IMR-90 (cell line): ENCODE results near the gene CEP95. TPM values are rescaled to one million over a fixed set of nuclear protein-coding genes. Genes with fewer than 3 reads are reported as not detected.

Source experiments
- ATAC-seq: fragments of 200-7000 bp; cut with Tn5 transposase; 2 replicates; pipeline ENCODE4 v1.9.1; 2020; ENCODE audit warnings: low read depth, mild to moderate bottlenecking, moderate library complexity
- BruUV-seq: library from RNA; stranded (reverse); fragments of 400-500 nt; replicated peaks from 2 replicates; lab custom pipeline; 2021; lab: Mats Ljungman, UMichigan
- CTCF ChIA-PET: fragments of 300-600 bp; formaldehyde crosslinking; extraction: SDS; loops from one replicate; lab custom pipeline; 2021; ENCODE audit warnings: antibody characterized with exemption; lab: Yijun Ruan, JAX
- POLR2A ChIA-PET: fragments of 300-600 bp; sonication (Branson Sonifier 250); formaldehyde crosslinking; loops from one replicate; lab custom pipeline; 2022; ENCODE audit warnings: antibody characterized with exemption; ENCODE audit not compliant: unreplicated experiment; lab: Charles Lee
- DNase-seq: peaks from one replicate; pipeline ENCODE4 v3.0.0; 2013
- H2AFZ ChIP-seq: replicated peaks from 2 replicates; pipeline ENCODE3; 2013; ENCODE audit warnings: low read length, mild to moderate bottlenecking; ENCODE audit not compliant: poor library complexity
- H2AK5ac ChIP-seq: 2 replicates; pipeline ENCODE4 v1.6.1; 2013; ENCODE audit warnings: low read depth, low read length, inconsistent platforms
- H2AK9ac ChIP-seq: replicated peaks from 2 replicates; pipeline ENCODE3; 2013; ENCODE audit warnings: mild to moderate bottlenecking, low read depth, low read length, moderate library complexity; ENCODE audit not compliant: poor library complexity
- H2BK120ac ChIP-seq: 2 replicates; pipeline ENCODE4 v1.6.1; 2013; ENCODE audit warnings: low read depth, low read length, inconsistent platforms
- H2BK15ac ChIP-seq: 3 replicates; pipeline ENCODE4 v1.6.1; 2013; ENCODE audit warnings: low read depth, low read length, inconsistent platforms
- H2BK20ac ChIP-seq: 2 replicates; pipeline ENCODE4 v1.6.1; 2013; ENCODE audit warnings: low read depth, mild to moderate bottlenecking, inconsistent platforms, low read length, moderate library complexity
- H2BK5ac ChIP-seq: 2 replicates; pipeline ENCODE4 v1.6.1; 2013; ENCODE audit warnings: mild to moderate bottlenecking, low read depth, low read length, inconsistent platforms; ENCODE audit not compliant: poor library complexity, severe bottlenecking
- H3K14ac ChIP-seq: replicated peaks from 2 replicates; pipeline ENCODE4 v1.6.1; 2013; ENCODE audit warnings: low read depth, low read length, inconsistent platforms
- H3K18ac ChIP-seq: 2 replicates; pipeline ENCODE4 v1.6.1; 2013; ENCODE audit warnings: low read depth, low read length, control low read depth
- H3K23ac ChIP-seq: 2 replicates; pipeline ENCODE4 v1.6.1; 2013; ENCODE audit warnings: low read depth, low read length, inconsistent platforms
- H3K27ac ChIP-seq: 2 replicates; pipeline ENCODE4 v1.5.1; 2013; ENCODE audit warnings: mild to moderate bottlenecking, control low read depth, low read length; ENCODE audit not compliant: insufficient read depth
- H3K27me3 ChIP-seq: 2 replicates; pipeline ENCODE4 v1.6.1; 2013; ENCODE audit warnings: low read length; ENCODE audit not compliant: control insufficient read depth, insufficient read depth
- H3K36me3 ChIP-seq: 2 replicates; pipeline ENCODE4 v1.6.1; 2013; ENCODE audit warnings: low read length, mixed read lengths; ENCODE audit not compliant: control insufficient read depth, insufficient read depth
- H3K4ac ChIP-seq: 2 replicates; pipeline ENCODE4 v1.6.1; 2013; ENCODE audit warnings: low read depth, low read length, inconsistent platforms
- H3K4me1 ChIP-seq: 2 replicates; pipeline ENCODE4 v1.6.1; 2013; ENCODE audit warnings: low read length, mixed read lengths; ENCODE audit not compliant: control insufficient read depth, insufficient read depth
- H3K4me2 ChIP-seq: 2 replicates; pipeline ENCODE4 v1.6.1; 2013; ENCODE audit warnings: low read depth, mild to moderate bottlenecking, control low read depth, low read length, moderate library complexity
- H3K4me3 ChIP-seq: 2 replicates; pipeline ENCODE4 v1.5.1; 2013; ENCODE audit warnings: low read depth, mild to moderate bottlenecking, control low read depth, low read length, moderate library complexity; ENCODE audit not compliant: insufficient read depth
- H3K56ac ChIP-seq: 2 replicates; pipeline ENCODE4 v1.6.1; 2013; ENCODE audit warnings: low read length, inconsistent platforms; ENCODE audit not compliant: insufficient read depth; ENCODE audit errors: extremely low read depth
- H3K79me1 ChIP-seq, 2 experiments: 2 replicates each; pipeline ENCODE4 v1.6.1; 2013; ENCODE audit warnings: low read length in 2 of 2, inconsistent platforms in 1 of 2, low read depth in 1 of 2
- H3K9ac ChIP-seq: 2 replicates; pipeline ENCODE4 v1.6.1; 2013; ENCODE audit warnings: low read depth, low read length, control low read depth
- H3K9me1 ChIP-seq: 2 replicates; pipeline ENCODE4 v1.6.1; 2013; ENCODE audit warnings: low read length, inconsistent platforms; ENCODE audit not compliant: insufficient read depth
- H3K9me3 ChIP-seq: 2 replicates; pipeline ENCODE4 v1.6.1; 2013; ENCODE audit warnings: low read length; ENCODE audit not compliant: control insufficient read depth, insufficient read depth
- H4K20me1 ChIP-seq: 2 replicates; pipeline ENCODE4 v1.6.1; 2013; ENCODE audit warnings: low read length, inconsistent platforms; ENCODE audit not compliant: insufficient read depth
- H4K5ac ChIP-seq: 2 replicates; pipeline ENCODE4 v1.6.1; 2013; ENCODE audit warnings: mild to moderate bottlenecking, low read depth, low read length, control low read depth
- H4K8ac ChIP-seq, 2 experiments: 2 replicates each; pipeline ENCODE4 v1.6.1; 2013; ENCODE audit warnings: low read depth in 2 of 2, low read length in 2 of 2, control low read depth in 1 of 2, inconsistent platforms in 1 of 2
- H4K91ac ChIP-seq: 2 replicates; pipeline ENCODE4 v1.6.1; 2013; ENCODE audit warnings: low read depth, low read length, inconsistent platforms; ENCODE audit not compliant: insufficient read depth
- FOS ChIP-seq: fragments of 150-350 bp; IDR thresholded peaks from 2 replicates; pipeline ENCODE4 v1.6.1; 2016; ENCODE audit warnings: low read depth, low read length
- NFE2L2 ChIP-seq: fragments of 150-350 bp; IDR thresholded peaks from 2 replicates; pipeline ENCODE4 v1.6.1; 2016; ENCODE audit warnings: low read depth, mild to moderate bottlenecking, low read length
- WGBS, 2 experiments: methylation state at CpG; one replicate each; pipeline versions ENCODE4 v1.1.5 to v1.1.7; 2013; ENCODE audit warnings: missing lambda C conversion rate in 2 of 2; ENCODE audit not compliant: insufficient read length in 1 of 2; ENCODE audit errors: extremely low coverage in 2 of 2; 5-methylcytosine and 5-hydroxymethylcytosine counted together
- dilution Hi-C: fragments of 300-500 bp; cut with HindIII; formaldehyde crosslinking; loops from one replicate; pipeline ENCODE4 v1.14.3; 2018; ENCODE audit warnings: low sequenced_read_pairs; ENCODE audit not compliant: unreplicated experiment
- in situ Hi-C: fragments of 300-500 bp; cut with MboI; formaldehyde crosslinking; loops from 3 replicates; pipeline ENCODE4 v1.14.3; 2019; ENCODE audit warnings: low sequenced_read_pairs, inconsistent platforms, mixed read lengths
- intact Hi-C: fragments of 100-400 bp; cut with micrococcal nuclease; formaldehyde crosslinking; loops from 2 replicates; pipeline ENCODE4 v1.10.0; 2022
- polyA plus RNA-seq, 3 experiments: library from polyadenylated mRNA; depleted of rRNA; stranded (reverse); fragments of >200 nt; gene quantifications; 2 replicates each; pipeline ENCODE4 v1.2.3, GENCODE V29; 2012; ENCODE audit warnings: low replicate concordance in 1 of 3
- total RNA-seq: library from RNA; depleted of rRNA; stranded (reverse); fragments of >200 nt; gene quantifications from 2 replicates; pipeline ENCODE4 v1.2.3, GENCODE V29; 2012
- TF ChIP-seq, protein P1 (sequence below): fragments of 150-350 bp; IDR thresholded peaks from 2 replicates; pipeline ENCODE4 v1.6.1; 2016; ENCODE audit warnings: low read depth, mild to moderate bottlenecking, low read length, moderate library complexity, borderline replicate concordance

Gene CEP95
- total and polyA plus RNA-seq, 2 of the 4 experiments (the other 2 are of a cell fraction) = 6.1 to 13.6 TPM

- Histone ChIP-seq H4K91ac (no peak overlapping the region), H2BK120ac (no peak overlapping the region), H3K4me3 (no peak overlapping the region), H3K18ac (no peak overlapping the region), H4K8ac (no peak overlapping the region), H3K36me3 (peaks cover 40% of the 10 kb centered on the region), H4K20me1 (peaks cover 32% of the 10 kb centered on the region), H3K9ac (no peak overlapping the region), H3K9me3 (no peaks in the 10 kb centered on the region), H3K14ac (no peak overlapping the region), H2BK20ac (no peak overlapping the region), H3K23ac (no peak overlapping the region), H2BK5ac (no peak overlapping the region), H3K56ac (no peak overlapping the region), H3K4me2 (no peak overlapping the region), H3K79me1 (peaks cover 0 to 19% of the 10 kb centered on the region in 2 experiments; a peak in 2 of 4 replicates), H3K4ac (no peak overlapping the region), H2AK5ac (no peak overlapping the region), H3K27ac (no peak overlapping the region), H2AFZ (no peak overlapping the region), H4K5ac (no peak overlapping the region), H3K4me1 (no peaks in the 10 kb centered on the region), H3K9me1 (peaks cover 9% of the 10 kb centered on the region; the same call in 1 of the 2 replicates), H2AK9ac (no peak overlapping the region), H2BK15ac (no peak overlapping the region), H3K27me3 (no peaks in the 10 kb centered on the region)
- ATAC-seq (no peak), DNase-seq (no peak)
- CTCF ChIA-PET = no interaction called here
- in situ Hi-C loops = no loop called here
- intact Hi-C loops = no loop called here
- TF ChIP-seq, protein P1, sequence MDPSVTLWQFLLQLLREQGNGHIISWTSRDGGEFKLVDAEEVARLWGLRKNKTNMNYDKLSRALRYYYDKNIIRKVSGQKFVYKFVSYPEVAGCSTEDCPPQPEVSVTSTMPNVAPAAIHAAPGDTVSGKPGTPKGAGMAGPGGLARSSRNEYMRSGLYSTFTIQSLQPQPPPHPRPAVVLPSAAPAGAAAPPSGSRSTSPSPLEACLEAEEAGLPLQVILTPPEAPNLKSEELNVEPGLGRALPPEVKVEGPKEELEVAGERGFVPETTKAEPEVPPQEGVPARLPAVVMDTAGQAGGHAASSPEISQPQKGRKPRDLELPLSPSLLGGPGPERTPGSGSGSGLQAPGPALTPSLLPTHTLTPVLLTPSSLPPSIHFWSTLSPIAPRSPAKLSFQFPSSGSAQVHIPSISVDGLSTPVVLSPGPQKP = no peak
- TF ChIP-seq NFE2L2 (no peak), FOS (no peak)
- dilution Hi-C loops = no loop called here
- POLR2A ChIA-PET = no interaction called here
- no TSS peak for BruUV-seq
- 100% methylated on average over 2 of the region's 5 CpGs; no CpG with 5 or more reads in 1 of the 2 experiments for WGBS, 2 experiments
Observed at GRCh38 chr17:64529221-64529620, 22.4 kb downstream of the CEP95 start.
